ENCODE results near the gene MYO1D.
"Not testable (repeated sequence)": the region's sequence is repeated elsewhere in the genome, so short reads cannot be mapped to it uniquely, and the experiment has no call there.

MYO1D gene

GRCh38 chr17:32774695-32775084 is 102.2 kb downstream of the MYO1D start:
- DNase-seq (ENCODE audit: low read depth): no peak

GRCh38 chr17:32773856-32774694 is 102.8 kb downstream of the MYO1D start:
- DNase-seq (ENCODE audit: low read depth): no peak

- DNase-seq (ENCODE audit: low read depth): no peak
Observed at GRCh38 chr17:32772453-32773025, 104.4 kb downstream of the MYO1D start.

GRCh38 chr17:32771396-32771795 is 105.5 kb downstream of the MYO1D start:
- DNase-seq (ENCODE audit: low read depth): no peak

- no peak for DNase-seq (ENCODE audit: low read depth)
Observed at GRCh38 chr17:32769846-32770245, 107.1 kb downstream of the MYO1D start.

GRCh38 chr17:32763855-32764439 is 113.0 kb downstream of the MYO1D start:
- DNase-seq (ENCODE audit: low read depth): no peak

- DNase-seq (ENCODE audit: low read depth): no peak
Observed at GRCh38 chr17:32759476-32759875, 117.4 kb downstream of the MYO1D start.

- DNase-seq (ENCODE audit: low read depth): no peak
Observed at GRCh38 chr17:32757963-32758362, 119.0 kb downstream of the MYO1D start.

GRCh38 chr17:32756696-32757095 is 120.2 kb downstream of the MYO1D start:
- DNase-seq (ENCODE audit: low read depth): no peak

- DNase-seq (ENCODE audit: low read depth): no peak
Observed at GRCh38 chr17:32755045-32755805, 121.7 kb downstream of the MYO1D start.

GRCh38 chr17:32752934-32753333 is 124.0 kb downstream of the MYO1D start:
- no peak for DNase-seq (ENCODE audit: low read depth)

- DNase-seq (ENCODE audit: low read depth): no peak
Observed at GRCh38 chr17:32747856-32748255, 129.1 kb downstream of the MYO1D start.

GRCh38 chr17:32746698-32747097 is 130.2 kb downstream of the MYO1D start:
- DNase-seq (ENCODE audit: low read depth): peak; percentile 14

GRCh38 chr17:32746280-32746679 is 130.6 kb downstream of the MYO1D start:
- no peak for DNase-seq (ENCODE audit: low read depth)

GRCh38 chr17:32742681-32743538 is 134.0 kb downstream of the MYO1D start:
- DNase-seq (ENCODE audit: low read depth): no peak

- peak; percentile 21 for DNase-seq (ENCODE audit: low read depth)
Observed at GRCh38 chr17:32741381-32741780, 135.5 kb downstream of the MYO1D start.

GRCh38 chr17:32739722-32740121 is 137.2 kb downstream of the MYO1D start:
- DNase-seq (ENCODE audit: low read depth): no peak

- DNase-seq (ENCODE audit: low read depth): not testable (repeated sequence)
Observed at GRCh38 chr17:32739151-32739550, 137.8 kb downstream of the MYO1D start.

GRCh38 chr17:32733401-32733800 is 143.5 kb downstream of the MYO1D start:
- no peak for DNase-seq (ENCODE audit: low read depth)

- DNase-seq (ENCODE audit: low read depth): no peak
Observed at GRCh38 chr17:32732900-32733299, 144.0 kb downstream of the MYO1D start.

GRCh38 chr17:32732296-32732642 is 144.7 kb downstream of the MYO1D start:
- DNase-seq (ENCODE audit: low read depth): no peak

All from GM04503 (cell line).